Glomerular visceral epithelial cell (primary cell): ENCODE data around the gene KANK4.

Source experiments
- DNase-seq: peaks from one replicate; pipeline ENCODE4 v3.0.0-alpha.2; 2016; ENCODE audit errors: extremely low spot score

The KANK4 gene

DNA sequence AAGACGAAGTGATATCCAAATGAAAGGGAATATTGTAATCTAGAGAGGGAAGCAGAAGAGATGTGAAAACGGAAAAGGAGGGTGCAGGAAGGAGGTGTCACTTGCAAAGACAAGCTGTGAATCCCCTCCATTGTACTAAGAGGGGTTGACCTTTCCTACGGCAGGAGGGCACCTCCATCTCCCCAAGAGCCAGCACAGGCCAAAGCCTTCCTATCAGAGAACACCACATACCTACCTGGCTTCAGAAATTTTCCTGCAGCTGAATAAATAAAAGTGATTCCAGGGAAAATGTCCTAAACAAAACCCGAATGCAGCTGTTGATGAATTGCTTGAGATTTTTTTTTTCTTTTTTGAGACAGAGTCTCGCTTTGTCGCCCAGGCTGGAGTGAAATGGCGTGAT, 14.3 kb downstream of the KANK4 start:
- DNase-seq: no peak

DNA sequence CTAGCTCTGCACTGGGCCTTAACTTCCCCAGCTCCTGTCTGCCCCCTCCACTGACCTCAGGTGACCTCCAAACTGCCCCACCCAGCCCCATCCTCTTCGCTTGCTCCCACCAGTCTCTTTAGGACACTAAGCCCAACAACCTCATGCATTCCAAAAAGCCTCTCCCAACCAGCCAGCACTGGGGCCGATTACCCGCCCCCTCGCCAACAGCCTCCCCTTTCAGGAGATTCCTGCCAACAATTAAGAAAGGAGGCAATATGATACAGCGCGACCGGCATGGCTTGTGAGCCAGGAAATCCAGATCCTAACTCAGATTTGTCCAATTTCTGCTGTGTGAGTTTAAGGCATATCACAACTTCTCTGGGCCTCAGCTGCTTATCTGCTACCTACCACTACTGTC, 14.7 kb downstream of the KANK4 start:
- DNase-seq: no peak

DNA sequence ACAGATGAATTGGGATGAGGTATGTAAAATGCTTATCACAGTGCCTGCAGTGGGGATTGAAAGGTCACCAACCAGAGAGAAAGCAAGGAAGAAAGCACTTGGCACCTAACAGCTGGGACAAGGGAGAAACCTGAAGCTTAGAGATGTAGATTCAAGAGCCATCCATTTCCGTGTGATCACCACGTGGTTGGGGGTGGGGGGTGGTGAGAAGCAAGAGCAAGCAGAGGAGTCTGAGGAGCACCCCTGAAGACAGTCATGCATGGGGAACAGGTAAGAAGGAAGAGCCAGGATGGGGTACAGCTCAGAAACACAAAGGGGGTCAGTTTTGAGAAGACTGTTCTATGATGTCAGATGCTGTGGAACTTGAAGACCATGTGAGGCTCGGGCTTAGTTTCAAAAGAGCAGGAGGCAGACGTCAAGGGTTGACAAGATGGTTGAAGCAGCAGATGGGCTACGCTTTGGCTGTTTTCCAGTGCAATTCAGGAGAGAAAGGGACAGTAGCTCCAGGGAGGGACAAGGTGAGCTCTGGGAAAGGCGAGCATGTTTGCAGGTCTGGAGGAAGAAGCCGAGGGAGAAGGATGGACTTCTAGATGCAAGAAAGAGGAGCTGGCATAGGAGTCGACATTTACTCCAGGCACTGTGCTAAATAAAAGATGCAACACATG, 17.4 kb downstream of the KANK4 start:
- DNase-seq: no peak

GRCh38 chr1:62299426-62300200, 19.6 kb downstream of the KANK4 start:
- DNase-seq: no peak

DNA sequence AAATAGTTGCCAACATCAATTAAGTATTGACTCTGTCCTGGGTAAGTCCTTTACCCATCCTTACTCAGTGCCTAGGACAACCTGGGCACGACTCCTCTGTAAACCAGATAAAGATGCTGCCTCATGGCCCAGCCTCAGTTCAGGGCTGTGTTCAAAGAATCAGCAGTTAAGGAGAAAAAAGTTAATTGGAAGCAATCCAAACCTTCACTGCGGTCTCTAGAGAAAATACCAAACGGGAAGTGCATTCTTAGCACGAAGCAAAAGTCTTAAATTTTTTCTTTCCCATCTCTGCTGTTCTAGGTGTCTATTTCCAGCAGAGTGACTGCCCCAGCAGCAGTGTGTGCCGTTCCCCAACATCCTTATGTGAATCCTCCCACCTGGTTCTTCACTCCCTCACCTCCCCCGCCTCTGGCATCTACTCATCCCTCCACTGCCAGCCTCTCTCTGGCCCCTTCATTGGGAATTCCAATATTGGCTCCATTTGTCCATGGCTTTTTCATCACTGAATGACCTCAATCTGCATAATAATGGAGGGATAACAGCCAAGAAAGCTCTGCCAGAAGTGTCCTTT, 23.2 kb downstream of the KANK4 start:
- peak; percentile 49 for DNase-seq

- peak; percentile 30 for DNase-seq
These were observed 25.0 kb downstream of the KANK4 start for GRCh38 chr1:62294261-62294660.

- DNase-seq: no peak
These were observed 30.6 kb downstream of the KANK4 start for GRCh38 chr1:62288662-62289061.

- DNase-seq: no peak
These were observed 31.0 kb downstream of the KANK4 start for GRCh38 chr1:62288224-62288623.

DNA sequence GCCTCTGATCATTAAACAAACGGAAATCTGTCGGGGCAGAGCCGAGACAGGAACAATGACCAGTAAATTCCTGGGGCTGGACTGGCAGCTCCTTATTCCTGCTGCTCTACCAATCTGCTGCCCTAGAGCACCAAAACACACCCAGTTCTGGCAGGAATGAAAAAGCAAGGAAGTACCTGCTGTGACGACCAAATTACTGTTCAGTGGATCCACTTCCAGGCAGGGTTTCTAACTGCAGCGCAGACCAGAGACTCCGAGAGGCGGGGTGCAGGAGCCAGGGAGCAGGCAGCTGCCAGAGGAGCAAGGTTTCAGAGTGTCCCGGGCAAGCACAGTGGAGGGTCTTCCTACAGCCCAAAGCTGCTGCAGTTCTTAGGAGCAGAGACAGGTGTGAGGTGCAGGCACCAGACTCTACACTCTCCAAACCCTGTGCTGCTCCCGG, 32.4 kb downstream of the KANK4 start:
- DNase-seq: no peak

DNA sequence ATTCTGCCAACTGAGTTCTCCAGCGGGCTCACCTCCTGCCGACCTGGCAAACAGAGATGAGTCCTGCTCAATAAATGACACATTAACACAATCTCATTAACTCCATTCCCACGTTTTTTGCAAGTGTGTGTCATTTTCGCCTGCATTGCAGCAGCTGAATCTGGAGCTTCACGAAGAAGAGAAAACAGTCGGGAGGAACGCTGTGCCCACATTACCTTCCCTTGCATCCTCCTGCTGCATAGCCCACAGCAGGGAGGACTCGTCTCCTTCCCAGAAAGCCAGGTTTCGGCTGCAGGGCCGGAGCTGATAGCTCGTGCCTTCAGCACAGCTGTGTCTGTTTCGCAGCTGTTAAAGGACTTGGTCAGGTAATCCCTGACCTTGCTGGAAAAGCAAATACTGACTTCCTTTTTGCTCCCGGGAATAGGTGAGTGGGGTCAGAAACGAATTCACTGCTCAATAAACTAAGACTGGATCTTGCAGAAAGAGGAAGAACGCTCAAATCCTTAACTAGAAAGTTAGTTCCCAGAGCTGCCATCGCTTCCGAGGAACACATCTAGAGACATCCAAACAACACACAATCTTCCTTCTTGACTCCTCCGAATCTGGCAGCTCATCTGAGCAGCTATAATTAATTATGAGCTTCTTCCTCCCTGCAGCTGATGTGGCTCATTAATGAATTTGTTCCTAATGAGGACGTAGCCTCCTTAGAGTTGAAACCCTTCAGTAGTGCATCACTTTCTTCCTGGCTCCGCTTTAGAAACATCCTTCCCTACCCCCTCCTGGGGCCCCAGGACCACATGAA, 33.0 kb downstream of the KANK4 start:
- DNase-seq: no peak

DNA sequence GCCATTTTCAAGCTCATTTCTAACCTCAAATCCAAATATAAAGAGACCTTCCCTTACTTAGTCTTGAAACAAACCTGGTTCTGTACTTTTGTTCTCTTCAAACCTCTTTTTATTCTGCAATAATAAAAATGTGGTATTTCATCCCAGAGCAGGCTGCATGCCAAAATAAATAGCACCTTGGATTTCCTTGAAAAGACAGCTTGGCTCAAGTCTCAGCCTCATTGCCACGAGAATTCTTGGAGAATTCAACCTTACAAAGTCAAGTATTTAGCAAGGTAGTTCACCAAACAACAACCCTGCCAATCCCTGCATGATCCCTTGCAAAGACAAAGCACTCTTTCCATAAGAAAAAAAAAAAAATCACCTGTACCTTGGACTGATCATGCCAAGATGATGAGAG, 33.8 kb downstream of the KANK4 start:
- no peak for DNase-seq

GRCh38 chr1:62283986-62284385, 35.2 kb downstream of the KANK4 start:
- DNase-seq: no peak

DNA sequence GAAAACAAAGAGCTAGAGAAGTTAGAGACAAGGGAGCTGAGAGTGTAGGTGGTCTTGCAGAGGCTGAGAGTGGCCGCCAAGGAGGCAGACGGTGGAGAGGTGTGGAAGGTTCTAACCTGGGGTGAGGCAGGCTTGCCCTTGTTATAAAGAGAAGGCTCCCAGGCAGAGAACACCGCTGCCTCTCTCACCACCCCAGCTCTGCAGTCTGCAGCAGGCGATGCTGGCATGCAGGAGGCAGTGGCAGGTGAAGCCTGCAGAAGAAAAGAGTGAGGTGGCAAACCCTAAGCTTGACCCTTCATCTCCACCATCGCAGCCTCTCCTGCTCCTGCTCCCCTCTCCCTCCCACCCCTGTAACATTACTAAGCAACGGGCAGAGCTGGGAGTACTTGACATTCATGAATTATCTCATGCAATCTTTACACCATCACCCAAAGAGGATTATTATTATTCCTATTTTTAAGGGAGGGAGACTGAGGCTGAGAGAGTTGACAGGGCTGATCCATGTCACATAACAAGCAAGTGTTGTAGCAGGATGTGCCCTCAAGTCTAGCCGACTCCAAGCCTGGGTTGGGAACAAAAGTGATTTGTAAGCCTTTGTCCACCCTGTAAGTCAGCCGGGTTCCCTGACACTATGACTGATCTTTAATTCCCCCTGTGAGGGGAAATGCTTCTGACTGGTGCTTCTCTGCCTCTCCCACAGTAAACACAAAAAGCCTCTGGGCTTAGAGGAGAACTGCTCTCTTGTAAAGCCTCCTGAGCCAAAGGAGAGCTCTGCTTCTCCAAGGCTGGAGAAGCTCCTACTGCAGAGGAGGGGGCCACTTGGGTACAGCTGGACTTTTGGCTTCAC, 36.1 kb downstream of the KANK4 start:
- no peak for DNase-seq

DNA sequence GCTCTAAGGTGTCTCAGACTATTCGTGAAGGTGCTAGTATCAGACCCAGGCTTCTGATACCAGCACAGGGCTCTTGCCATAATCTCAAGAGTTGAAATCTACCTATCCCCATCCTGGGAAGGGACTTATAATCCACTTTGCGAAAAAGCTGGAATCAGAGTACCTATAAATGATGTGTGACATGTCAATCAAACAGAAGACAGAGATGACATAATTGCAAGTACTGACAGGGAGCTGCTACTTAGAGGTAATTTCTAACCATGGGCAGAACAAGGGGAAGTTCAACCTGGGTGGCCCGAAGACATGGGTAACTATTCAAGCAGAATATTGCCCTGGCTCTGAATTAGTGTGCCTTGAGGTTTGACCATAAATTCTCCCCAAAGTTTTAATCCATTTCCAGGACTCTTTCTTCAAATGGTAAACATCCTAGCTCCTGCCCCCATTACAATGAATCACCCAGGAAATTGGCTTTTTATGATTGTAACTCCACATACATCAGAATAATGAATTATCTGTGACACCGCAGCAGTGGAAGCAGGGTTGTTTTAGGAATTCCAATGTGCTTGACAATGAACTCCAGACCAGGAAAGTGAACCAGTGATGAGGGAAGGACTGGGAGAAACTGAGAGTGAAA, 37.2 kb downstream of the KANK4 start:
- DNase-seq: no peak

DNA sequence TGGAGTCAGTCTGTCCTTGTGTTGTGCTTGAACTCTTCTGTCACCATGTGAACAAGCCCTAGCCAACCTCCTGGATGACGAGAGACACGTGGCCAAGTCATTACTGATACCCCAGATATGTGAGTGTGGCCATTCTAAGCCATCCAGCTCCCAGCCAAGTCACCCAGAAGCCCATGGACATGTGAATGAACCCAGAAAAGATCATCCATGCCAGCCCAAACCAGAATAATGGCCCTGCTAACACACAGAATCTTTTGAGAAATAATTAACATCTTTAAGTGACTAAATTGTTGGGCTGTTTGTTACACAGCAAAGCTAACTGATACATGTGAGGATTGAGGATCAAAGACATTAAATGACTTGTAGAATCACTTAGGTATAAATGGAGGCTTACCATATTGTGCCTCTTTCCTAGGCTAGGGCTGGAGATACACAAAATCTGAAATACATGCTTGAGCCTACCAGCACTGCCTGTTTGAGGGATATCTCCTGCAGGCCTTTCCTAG, 38.2 kb downstream of the KANK4 start:
- no peak for DNase-seq

GRCh38 chr1:62280150-62280549, 39.1 kb downstream of the KANK4 start:
- DNase-seq: no peak

GRCh38 chr1:62276791-62277190, 42.4 kb downstream of the KANK4 start:
- DNase-seq: no peak

DNA sequence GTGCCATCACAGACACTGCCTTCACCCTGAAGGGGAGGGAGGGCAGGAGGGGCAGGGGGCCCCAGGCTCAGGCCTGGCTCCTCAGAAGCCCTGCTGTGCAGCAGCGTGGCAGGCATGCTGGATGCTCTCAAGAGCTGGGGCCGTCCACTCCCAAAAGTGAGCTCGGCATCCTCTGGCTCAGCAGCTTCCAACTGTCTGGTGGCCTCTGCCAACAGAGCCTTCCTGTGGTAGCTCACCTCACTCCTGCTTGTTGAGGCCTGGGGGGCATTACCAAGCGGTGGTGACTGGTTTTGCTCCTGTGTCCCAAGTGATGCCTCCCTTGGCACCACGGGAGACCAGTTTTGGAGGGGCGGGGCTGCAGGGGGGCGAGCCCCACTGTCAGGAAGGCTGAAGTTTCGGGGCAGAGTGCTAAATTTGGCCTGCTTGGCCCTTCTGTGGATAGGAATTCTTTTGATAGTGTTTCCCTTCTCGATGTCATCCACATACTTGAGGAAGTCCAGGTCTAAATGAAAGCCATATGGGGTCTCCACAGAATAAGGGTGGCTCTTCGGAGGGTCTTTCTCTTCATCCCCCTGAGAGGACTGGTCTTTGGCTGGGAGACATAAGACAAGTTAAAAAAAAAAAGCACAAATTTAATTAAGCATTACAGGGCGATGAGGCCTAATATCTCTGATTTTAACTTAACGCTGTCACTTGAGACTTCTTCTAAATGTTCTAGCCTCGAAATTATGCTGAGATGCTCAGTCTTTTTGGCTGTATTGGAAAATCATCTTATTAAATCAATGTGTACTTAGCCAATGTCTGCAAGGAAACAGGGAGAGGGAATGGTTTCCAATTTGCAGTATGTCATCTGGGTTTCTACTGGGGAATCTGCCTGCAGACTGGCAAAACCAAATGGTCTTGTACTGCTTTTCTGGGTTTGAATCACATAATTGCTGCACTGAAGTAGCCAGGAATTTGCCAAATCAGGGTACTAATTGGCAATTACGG, 44.4 kb downstream of the KANK4 start:
- no peak for DNase-seq

DNA sequence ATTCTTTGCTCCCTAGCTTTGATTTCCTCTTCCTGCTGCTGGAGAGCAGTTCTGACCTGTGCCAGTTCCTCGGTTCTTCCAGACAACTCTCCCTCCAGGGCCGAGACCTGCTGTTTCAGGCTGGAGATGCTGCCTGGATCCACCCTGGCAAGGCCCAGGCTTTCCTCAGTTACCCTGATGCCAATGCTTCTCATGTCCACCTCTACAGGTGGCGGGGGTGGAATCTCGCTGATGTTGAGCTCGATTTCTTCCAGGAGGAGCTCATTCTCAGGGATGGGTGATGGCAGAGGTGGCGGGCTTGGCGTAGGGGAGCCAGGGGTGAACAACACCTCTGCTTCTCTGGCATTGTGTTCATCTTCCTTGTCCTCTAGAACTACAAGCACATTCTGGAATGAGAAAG, 45.3 kb downstream of the KANK4 start:
- DNase-seq: no peak
